Heart left ventricle (tissue), 16 donors: ENCODE data around the gene CDK1. TPM values are rescaled to one million over a fixed set of nuclear protein-coding genes. Genes with fewer than 3 reads are reported as not detected.

ENCODE experiments used
- ATAC-seq, 4 donors: fragments of 200-7000 bp; cut with Tn5 transposase; one replicate each; pipeline ENCODE4 v1.9.1; 2020 to 2022; ENCODE audit warnings: moderate library complexity in 4 of 4, mild to moderate bottlenecking in 3 of 4, moderate number of reproducible peaks in 1 of 4
- DNase-seq, 5 donors: peaks; one replicate each; pipeline ENCODE4 v3.0.0-alpha.2; 2020
- H3K27ac ChIP-seq, 12 donors: fragments of 200-600 bp; sonication (generic) in 4 of 12; one replicate each; pipeline versions ENCODE4 v1.5.0 to v1.8.0; 2016 to 2022; ENCODE audit warnings: mild to moderate bottlenecking in 2 of 12
- H3K27me3 ChIP-seq, 9 donors: fragments of 200-600 bp; sonication (generic) in 2 of 9; one replicate each; pipeline versions ENCODE4 v1.5.1 to v1.8.0; 2016 to 2022; ENCODE audit warnings: mild to moderate bottlenecking in 3 of 9
- H3K36me3 ChIP-seq, 9 donors: fragments of 200-600 bp; sonication (generic) in 2 of 9; one replicate each; pipeline versions ENCODE4 v1.5.0 to v1.8.0; 2018 to 2022; ENCODE audit warnings: mild to moderate bottlenecking in 2 of 9
- H3K4me1 ChIP-seq, 12 donors: fragments of 200-600 bp; sonication (generic) in 4 of 12; one replicate each; pipeline versions ENCODE4 v1.5.0 to v1.8.0; 2016 to 2022; ENCODE audit warnings: mild to moderate bottlenecking in 3 of 12
- H3K4me3 ChIP-seq, 12 donors: fragments of 200-600 bp; sonication (generic) in 4 of 12; one replicate each; pipeline versions ENCODE4 v1.5.0 to v1.8.0; 2017 to 2022; ENCODE audit warnings: mild to moderate bottlenecking in 9 of 12, moderate library complexity in 4 of 12
- H3K9me3 ChIP-seq, 12 donors: fragments of 200-600 bp; sonication (generic) in 4 of 12; one replicate each; pipeline versions ENCODE4 v1.5.0 to v1.8.0; 2016 to 2022; ENCODE audit warnings: mild to moderate bottlenecking in 1 of 12
- POLR2A ChIP-seq, 2 donors: fragments of 450-650 bp; IDR thresholded peaks; one replicate each; pipeline ENCODE4 v1.6.1; 2017; ENCODE audit warnings: antibody characterized with exemption in 2 of 2, mild to moderate bottlenecking in 2 of 2, moderate library complexity in 2 of 2
- WGBS, 4 donors: extraction: QIAGEN DNeasy Blood & Tissue Kit in 2 of 4; methylation state at CpG; one replicate each; pipeline versions ENCODE4 v1.1.5 to v1.1.7; 2013 to 2018; 5-methylcytosine and 5-hydroxymethylcytosine counted together
- intact Hi-C, 10 donors: fragments of 100-400 bp; cut with DNase I; formaldehyde crosslinking; loops; one replicate each; pipeline versions ENCODE4 v1.11.1 to v1.14.2; 2022
- polyA plus RNA-seq, 2 donors: library from polyadenylated mRNA; stranded (reverse); fragments of 200-250 nt; gene quantifications; one replicate each; pipeline ENCODE4 v1.2.3, GENCODE V29; 2013
- total RNA-seq, 9 donors: library from RNA; depleted of rRNA in 2 of 9; stranded (reverse); fragments of >200 nt in 2 of 9; fragmentation: NEBNext Ultra II Directional in 3 of 9; extraction: Animal tissue kit (Norgen Biotek cat#: 25700) in 3 of 9; gene quantifications; one replicate each; pipeline versions ENCODE4 v1.1.0 to v1.2.4, GENCODE V29; 2016 to 2023
- TF ChIP-seq, protein P1 (sequence below), 12 donors: fragments of 200-600 bp; sonication (generic) in 4 of 12; IDR thresholded peaks; one replicate each; pipeline versions ENCODE4 v1.5.0 to v1.8.0; 2018 to 2022; ENCODE audit warnings: antibody characterized with exemption in 12 of 12, mild to moderate bottlenecking in 5 of 12
- donor health status: ischemic (EF 13 %, LVEDD 7.1; RV severe dilation, severe dysfunction).
- donor health status: healthy with polysubstance abuse.
- donor health status: DM: no; HTN: yes; CAD: no.
- donor health status: DM: no; HTN: no; CAD: no.
- donor health status: ischemic (EF 25% LVEDD 6.9; RV normal size, moderate dysfunction).
- donor health status: ischemic (EF 25% LVEDD 5.7; RV mildly dilated, moderate dysfunction).
- donor health status: healthy.
- donor health status: DM: yes; HTN: yes; CAD: no.
- donor health status: ischemic (EF 35%, LVEDD 5.7; RV mildly dilated, moderate dysfunction).
- donor health status: nonischemic (EF 11% LVEDD 7.7; RV severe dilation, severe dysfunction).
- donor health status: DM: yes; HTN: yes; CAD: no.
- donor health status: PGD.
- donor health status: ischemic (EF 29% LVEDD 5.4; RV normal size, mild dysfunction).
- donor health status: nonischemic (EF 23%, LVEDD 6.1; RV moderate dilation, normal function).

The CDK1 gene
- total and polyA plus RNA-seq, 11 donors: 0.44 to 13.8 (median 0.99) TPM; not detected in 1

DNA sequence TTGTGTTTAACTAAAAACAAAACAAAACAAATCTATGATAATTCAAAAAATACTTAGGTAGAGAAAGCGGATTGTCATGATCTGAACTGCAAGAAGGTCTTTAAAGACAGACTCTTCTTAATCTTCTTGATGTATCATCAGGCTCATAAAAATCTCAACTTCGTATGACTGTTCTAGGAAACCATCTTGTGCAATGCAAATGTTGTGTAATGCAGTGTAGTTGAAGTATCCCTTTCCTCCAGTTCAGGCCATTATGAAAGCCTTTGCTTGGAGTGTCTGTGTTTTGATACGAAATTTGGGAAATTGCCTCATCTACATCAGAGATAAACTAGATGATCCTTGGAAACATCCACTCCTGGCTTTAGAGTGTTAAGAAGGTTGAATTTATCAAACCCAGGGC lies 30.9 kb downstream of the CDK1 start:
- intact Hi-C loops: loop anchor here in 1 of 10 donors (5.0 kb wide), 1 partner anchor 328 kb away; no protein-coding TSS in a partner anchor
- no peak for TF ChIP-seq POLR2A (IDR thresholded peaks at IDR 0.05)
- TF ChIP-seq, protein P1, sequence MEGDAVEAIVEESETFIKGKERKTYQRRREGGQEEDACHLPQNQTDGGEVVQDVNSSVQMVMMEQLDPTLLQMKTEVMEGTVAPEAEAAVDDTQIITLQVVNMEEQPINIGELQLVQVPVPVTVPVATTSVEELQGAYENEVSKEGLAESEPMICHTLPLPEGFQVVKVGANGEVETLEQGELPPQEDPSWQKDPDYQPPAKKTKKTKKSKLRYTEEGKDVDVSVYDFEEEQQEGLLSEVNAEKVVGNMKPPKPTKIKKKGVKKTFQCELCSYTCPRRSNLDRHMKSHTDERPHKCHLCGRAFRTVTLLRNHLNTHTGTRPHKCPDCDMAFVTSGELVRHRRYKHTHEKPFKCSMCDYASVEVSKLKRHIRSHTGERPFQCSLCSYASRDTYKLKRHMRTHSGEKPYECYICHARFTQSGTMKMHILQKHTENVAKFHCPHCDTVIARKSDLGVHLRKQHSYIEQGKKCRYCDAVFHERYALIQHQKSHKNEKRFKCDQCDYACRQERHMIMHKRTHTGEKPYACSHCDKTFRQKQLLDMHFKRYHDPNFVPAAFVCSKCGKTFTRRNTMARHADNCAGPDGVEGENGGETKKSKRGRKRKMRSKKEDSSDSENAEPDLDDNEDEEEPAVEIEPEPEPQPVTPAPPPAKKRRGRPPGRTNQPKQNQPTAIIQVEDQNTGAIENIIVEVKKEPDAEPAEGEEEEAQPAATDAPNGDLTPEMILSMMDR (IDR thresholded peaks at IDR 0.05): no peak
- ATAC-seq (no peak), DNase-seq (no peak)
- 91 to 97% (median 94%) methylated on average over 3 of the region's 3 CpGs for WGBS, 4 donors
- H3K27ac ChIP-seq: no peak overlapping the region
- no peak overlapping the region for H3K4me3 ChIP-seq
- no peaks in the 10 kb centered on the region for H3K9me3 ChIP-seq
- no peaks in the 10 kb centered on the region for H3K27me3 ChIP-seq
- H3K36me3 ChIP-seq: no peaks in the 10 kb centered on the region
- peaks cover 0 to 31% (median 14%) of the 10 kb centered on the region in 12 donors for H3K4me1 ChIP-seq

DNA sequence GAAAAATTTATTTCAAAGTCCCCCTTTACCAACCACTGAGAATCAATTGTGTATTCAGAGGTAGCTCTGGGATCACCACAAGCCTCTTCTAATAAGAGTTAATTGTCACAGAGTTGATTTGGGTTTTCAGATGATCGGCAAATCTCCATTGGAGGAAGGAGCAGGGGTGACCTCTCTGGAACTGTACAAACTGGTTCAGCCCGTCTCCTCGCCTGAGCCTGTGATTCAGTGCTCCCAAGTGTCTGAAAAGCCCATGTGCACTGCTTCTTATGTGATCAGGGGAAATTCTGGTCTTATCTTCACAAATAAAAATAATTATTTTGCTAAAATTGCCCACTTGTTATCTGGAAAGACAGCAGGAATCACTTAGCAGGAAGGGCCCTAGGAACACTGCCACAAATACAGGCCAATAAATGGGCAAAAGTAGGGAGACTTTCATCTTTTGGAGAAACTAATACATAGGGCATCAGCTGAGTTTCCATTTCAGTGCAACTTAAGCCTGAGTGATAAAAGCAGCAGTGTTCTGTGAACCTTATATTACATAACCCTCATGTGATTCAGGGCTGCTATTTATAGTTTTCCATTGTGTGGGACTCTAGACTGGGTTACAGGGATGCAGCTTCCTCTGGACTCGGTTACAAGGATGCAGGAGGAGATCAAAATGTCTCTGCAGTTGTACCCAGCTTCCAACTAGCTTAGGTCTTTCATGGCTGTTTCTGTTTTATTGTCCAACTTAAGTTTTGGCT lies 32.3 kb downstream of the CDK1 start:
- ATAC-seq: peak; percentile 97 to 99 (median 99)

DNA sequence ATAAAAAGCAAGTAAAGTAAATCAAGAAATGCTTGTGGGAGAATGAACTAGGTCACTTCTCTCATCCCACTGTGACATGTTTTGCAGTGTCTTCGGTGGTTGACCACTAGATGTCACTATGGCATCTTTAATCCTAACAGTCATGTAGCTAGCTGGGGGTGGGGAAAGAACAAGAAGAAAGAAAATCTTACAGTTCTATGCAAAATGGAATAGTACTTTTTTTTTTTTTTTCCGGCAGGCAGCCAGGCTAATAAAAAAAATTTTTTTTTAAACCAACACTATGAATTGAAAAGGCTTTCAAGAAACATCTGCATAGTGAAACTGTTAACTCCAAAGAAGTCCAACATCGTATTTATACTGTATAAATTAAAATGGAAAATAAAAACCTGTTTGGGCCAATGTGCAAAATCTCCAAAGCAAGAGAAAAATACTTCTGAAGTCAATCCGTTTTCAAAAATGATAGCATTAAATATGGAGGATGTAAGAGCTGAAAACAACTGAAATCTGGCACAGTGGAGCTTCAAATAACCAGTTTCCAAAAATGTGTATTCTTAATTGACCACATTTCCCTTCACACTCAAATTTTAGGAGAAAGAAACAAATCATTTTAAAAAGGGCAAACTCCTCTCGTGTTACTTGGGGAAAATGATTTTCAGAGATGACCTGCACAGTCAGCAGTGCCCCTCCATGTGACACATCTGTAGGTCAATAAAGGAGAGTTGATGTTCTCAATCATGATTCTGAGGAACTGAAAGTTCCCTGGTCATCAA lies 38.5 kb downstream of the CDK1 start:
- H3K27me3 ChIP-seq: no peaks in the 10 kb centered on the region
- H3K9me3 ChIP-seq: no peaks in the 10 kb centered on the region
- H3K27ac ChIP-seq: peak overlapping the region in 5 of 12 donors; percentile 28 to 67 (median 37)

More for the DNA sequence above, 32.3 kb downstream of the CDK1 start:
- no peak for TF ChIP-seq POLR2A (IDR thresholded peaks at IDR 0.05)
- TF ChIP-seq, protein P1 (IDR thresholded peaks at IDR 0.05): no peak
- 25 to 36% (median 30%) methylated on average over 4 of the region's 4 CpGs for WGBS, 4 donors
- DNase-seq: peak in 1 of 5 donors; percentile 38
- Histone ChIP-seq H3K9me3 (no peaks in the 10 kb centered on the region), H3K27me3 (no peaks in the 10 kb centered on the region), H3K4me3 (no peak overlapping the region), H3K36me3 (no peaks in the 10 kb centered on the region), H3K4me1 (peaks cover 0 to 31% (median 14%) of the 10 kb centered on the region in 12 donors), H3K27ac (peak overlapping the region in 11 of 12 donors; percentile 58 to 86 (median 75))
- intact Hi-C loops: loop anchor here in 7 of 10 donors (10.0 kb wide), 4 partner anchors 324 to 1434 kb away; no protein-coding TSS in a partner anchor

More for the DNA sequence above, 38.5 kb downstream of the CDK1 start:
- H3K4me3 ChIP-seq: peak overlapping the region in 4 of 12 donors; percentile 2 to 14 (median 7)
- peaks cover 0 to 36% (median 11%) of the 10 kb centered on the region in 12 donors for H3K4me1 ChIP-seq
- WGBS, 4 donors: 21 to 23% (median 21%) methylated on average over 5 of the region's 5 CpGs
- no peak for TF ChIP-seq POLR2A (IDR thresholded peaks at IDR 0.05)
- TF ChIP-seq, protein P1 (IDR thresholded peaks at IDR 0.05): peak; percentile 64 to 87 (median 82)
- intact Hi-C loops: loop anchor here (1.0 to 10.0 kb wide), 18 partner anchors 65 to 1428 kb away; partner anchors contain the start of gene RHOBTB1 (in 3 of the 10)
- peak in 2 of 5 donors; percentile 46 to 69 for DNase-seq
- no peaks in the 10 kb centered on the region for H3K36me3 ChIP-seq
- peak; percentile 91 to 93 (median 92) for ATAC-seq
